GM23338 (cell line): Measurements from ENCODE around the gene UBL7. TPM values are rescaled to one million over a fixed set of nuclear protein-coding genes. Genes with fewer than 3 reads are reported as not detected.

Experiments used
- ATAC-seq: fragments of 200-7000 bp; cut with Tn5 transposase; 3 replicates; pipeline ENCODE4 v1.9.1; 2020
- DNase-seq: peaks from one replicate; pipeline ENCODE4 v3.0.0-alpha.2; 2015; ENCODE audit warnings: low spot score
- H2AFZ ChIP-seq: fragments of 200-600 bp; sonication (generic); 2 replicates; pipeline ENCODE4 v1.8.0; 2016; ENCODE audit warnings: antibody characterized with exemption, mild to moderate bottlenecking, moderate library complexity
- H3F3A ChIP-seq: fragments of 200-600 bp; sonication (generic); replicated peaks from 2 replicates; pipeline ENCODE4 v1.8.0; 2017; ENCODE audit warnings: antibody characterized with exemption, mixed run types, low read depth
- H3K27ac ChIP-seq: fragments of 200-600 bp; sonication (generic); 2 replicates; pipeline ENCODE4 v1.6.1; 2016; ENCODE audit warnings: low read depth
- H3K27me3 ChIP-seq: fragments of 200-600 bp; sonication (generic); 2 replicates; pipeline ENCODE4 v1.8.0; 2016; ENCODE audit warnings: mild to moderate bottlenecking, mixed run types, moderate library complexity; ENCODE audit not compliant: insufficient read depth
- H3K36me3 ChIP-seq: fragments of 200-600 bp; sonication (generic); 2 replicates; pipeline ENCODE4 v1.8.0; 2016; ENCODE audit warnings: mild to moderate bottlenecking; ENCODE audit not compliant: insufficient read depth
- H3K4me1 ChIP-seq: fragments of 200-600 bp; sonication (generic); 2 replicates; pipeline ENCODE4 v1.8.0; 2016; ENCODE audit warnings: mild to moderate bottlenecking, moderate library complexity; ENCODE audit not compliant: insufficient read depth
- H3K4me2 ChIP-seq: fragments of 200-600 bp; sonication (generic); 2 replicates; pipeline ENCODE4 v1.7.1; 2017; ENCODE audit warnings: mixed run types
- H3K4me3 ChIP-seq: fragments of 200-600 bp; sonication (generic); 2 replicates; pipeline ENCODE4 v1.6.1; 2016; ENCODE audit warnings: mixed run types
- H3K79me2 ChIP-seq: fragments of 200-600 bp; sonication (generic); replicated peaks from 2 replicates; pipeline ENCODE4 v1.8.0; 2017; ENCODE audit warnings: mild to moderate bottlenecking; ENCODE audit not compliant: insufficient read depth
- H3K9me2 ChIP-seq: fragments of 200-600 bp; sonication (generic); 2 replicates; pipeline ENCODE4 v1.8.0; 2017; ENCODE audit not compliant: insufficient read depth
- H4K20me1 ChIP-seq: fragments of 200-600 bp; sonication (generic); replicated peaks from 2 replicates; pipeline ENCODE4 v1.8.0; 2017; ENCODE audit warnings: mild to moderate bottlenecking; ENCODE audit not compliant: insufficient read depth
- H3K27ac Mint-ChIP-seq: 2 replicates; pipeline ENCODE4 v1.8.0; 2020; ENCODE audit warnings: inconsistent platforms, mild to moderate bottlenecking, moderate library complexity, mixed read lengths
- H3K27me3 Mint-ChIP-seq: 3 replicates; pipeline ENCODE4 v1.8.0; 2022; ENCODE audit warnings: low read depth, mild to moderate bottlenecking, moderate library complexity, mixed read lengths, inconsistent platforms; ENCODE audit not compliant: insufficient read depth, poor library complexity
- H3K36me3 Mint-ChIP-seq: 3 replicates; pipeline ENCODE4 v1.8.0; 2021; ENCODE audit warnings: low read depth, mild to moderate bottlenecking, inconsistent platforms, moderate library complexity, mixed read lengths
- H3K4me1 Mint-ChIP-seq: 3 replicates; pipeline ENCODE4 v1.8.0; 2020; ENCODE audit warnings: mild to moderate bottlenecking, inconsistent platforms, mixed read lengths
- H3K4me3 Mint-ChIP-seq: 3 replicates; pipeline ENCODE4 v1.8.0; 2021; ENCODE audit warnings: moderate library complexity, mild to moderate bottlenecking, inconsistent platforms, mixed read lengths
- H3K9me3 Mint-ChIP-seq: 3 replicates; pipeline ENCODE4 v1.8.0; 2020; ENCODE audit warnings: moderate library complexity, mild to moderate bottlenecking, inconsistent platforms, mixed read lengths
- CREB1 ChIP-seq: fragments of 250-450 bp; sonication (Bioruptor Pico); IDR thresholded peaks from 2 replicates; pipeline ENCODE4 v1.5.0; 2020; ENCODE audit warnings: low read depth, mild to moderate bottlenecking, moderate library complexity
- CTCF ChIP-seq, 2 experiments: fragments of 200-600 bp in 1 of 2; sonication (generic) in 1 of 2; conservative IDR thresholded peaks; 2 replicates each; pipeline versions ENCODE4 v1.5.1 to v1.6.1; 2016 to 2017; ENCODE audit warnings: antibody characterized with exemption in 2 of 2, low read depth in 2 of 2, mild to moderate bottlenecking in 2 of 2, moderate library complexity in 1 of 2
- ETS1 ChIP-seq: IDR thresholded peaks from 2 replicates; pipeline ENCODE4 v1.6.1; 2016; ENCODE audit warnings: antibody characterized with exemption
- EZH2 ChIP-seq: fragments of 200-600 bp; sonication (generic); IDR thresholded peaks from one replicate; pipeline ENCODE4 v1.8.0; 2017; ENCODE audit warnings: antibody characterized with exemption, mild to moderate bottlenecking, low read depth; ENCODE audit not compliant: unreplicated experiment
- EZH2phosphoT487 ChIP-seq: fragments of 200-600 bp; sonication (generic); IDR thresholded peaks from one replicate; pipeline ENCODE4 v1.8.1; 2018; ENCODE audit warnings: antibody characterized with exemption; ENCODE audit not compliant: unreplicated experiment
- JUNB ChIP-seq: IDR thresholded peaks from one replicate; pipeline ENCODE4 v1.6.1; 2016; ENCODE audit warnings: antibody characterized with exemption; ENCODE audit not compliant: unreplicated experiment
- NANOG ChIP-seq: IDR thresholded peaks from 2 replicates; pipeline ENCODE4 v1.6.1; 2016; ENCODE audit warnings: antibody characterized with exemption, borderline replicate concordance
- POLR2AphosphoS5 ChIP-seq: IDR thresholded peaks from 2 replicates; pipeline ENCODE4 v1.6.1; 2016; ENCODE audit warnings: antibody characterized with exemption, low read depth
- REST ChIP-seq: IDR thresholded peaks from one replicate; pipeline ENCODE4 v1.6.1; 2018; ENCODE audit warnings: antibody characterized with exemption; ENCODE audit not compliant: unreplicated experiment
- STAT1 ChIP-seq: IDR thresholded peaks from one replicate; pipeline ENCODE4 v1.6.1; 2016; ENCODE audit warnings: antibody characterized with exemption; ENCODE audit not compliant: unreplicated experiment
- ZNF114 ChIP-seq: fragments of 250-450 bp; sonication (Bioruptor Pico); IDR thresholded peaks from 2 replicates; pipeline ENCODE4 v1.5.0; 2020; ENCODE audit warnings: mild to moderate bottlenecking, moderate library complexity
- ZNF331 ChIP-seq: fragments of 250-450 bp; sonication (Bioruptor Pico); IDR thresholded peaks from 2 replicates; pipeline ENCODE4 v1.5.0; 2020; ENCODE audit warnings: low read depth, mild to moderate bottlenecking, moderate library complexity
- ZNF462 ChIP-seq: fragments of 250-450 bp; sonication (Bioruptor Pico); IDR thresholded peaks from 2 replicates; pipeline ENCODE4 v1.5.0; 2020; ENCODE audit warnings: mild to moderate bottlenecking, moderate library complexity
- polyA plus RNA-seq: library from polyadenylated mRNA; unstranded; fragments of >200 nt; fragmentation: Nextera tagmentation; extraction: Ambion mirVana; gene quantifications from 2 replicates; pipeline ENCODE4 v1.2.1, GENCODE V29; 2016
- total RNA-seq: library from RNA; depleted of rRNA; stranded (reverse); fragments of >200 nt; shearing (Covaris generic); gene quantifications from 2 replicates; pipeline ENCODE4 v1.2.3, GENCODE V29; 2014

Gene UBL7
- total and polyA plus RNA-seq, 2 experiments from 2014 or later = 73.7 to 99.2 TPM

GRCh38 chr15:74504836-74505235 lies 43.9 kb upstream of the UBL7 start:
- no peak for ATAC-seq
- no peak for DNase-seq
- H3K4me3 ChIP-seq = no peak overlapping the region
- H3K27ac ChIP-seq = no peak overlapping the region
- no peaks in the 10 kb centered on the region for H4K20me1 ChIP-seq
- H2AFZ ChIP-seq = no peak overlapping the region
- no peaks in the 10 kb centered on the region; the same call in 2 of the 3 replicates for H3K4me1 Mint-ChIP-seq
- H3K79me2 ChIP-seq = no peaks in the 10 kb centered on the region
- peaks cover 3% of the 10 kb centered on the region; the same call in 2 of the 3 replicates for H3K36me3 Mint-ChIP-seq
- TF ChIP-seq CREB1 (CRISPR knock-in tag) (no peak), ZNF114 (CRISPR knock-in tag) (no peak), EZH2 (no peak), STAT1 (no peak), ETS1 (no peak), CTCF (conservative IDR thresholded peaks at IDR 0.05; ENCODE audit: low read depth in 2 of 2) (no peak), JUNB (no peak), POLR2AphosphoS5 (no peak), REST (no peak), EZH2phosphoT487 (no peak), NANOG (no peak), ZNF331 (CRISPR knock-in tag) (no peak), ZNF462 (CRISPR knock-in tag) (no peak)
- no peak overlapping the region for H3K27ac Mint-ChIP-seq
- no peak overlapping the region for H3K4me2 ChIP-seq
- H3K27me3 ChIP-seq = no peaks in the 10 kb centered on the region
- H3K4me3 Mint-ChIP-seq = no peak overlapping the region
- H3F3A ChIP-seq = no peaks in the 10 kb centered on the region
- no peaks in the 10 kb centered on the region for H3K4me1 ChIP-seq
- no peaks in the 10 kb centered on the region for H3K36me3 ChIP-seq
- H3K9me3 Mint-ChIP-seq = no peaks in the 10 kb centered on the region
- H3K9me2 ChIP-seq = no peaks in the 10 kb centered on the region
- peaks cover 2% of the 10 kb centered on the region for H3K27me3 Mint-ChIP-seq
